MM.1S (cell line): ENCODE data around the gene PPP1R15B.

Experiments
- DNase-seq: peaks from one replicate; pipeline ENCODE4 v3.0.0-alpha.2; 2015
- H2AFZ ChIP-seq: fragments of 300-600 bp; sonication (generic); 2 replicates; pipeline ENCODE4 v1.6.0; 2016; ENCODE audit warnings: antibody characterized with exemption, low read length
- H3F3A ChIP-seq: fragments of 300-600 bp; sonication (generic); 2 replicates; pipeline ENCODE4 v1.6.1; 2016; ENCODE audit warnings: mild to moderate bottlenecking, antibody characterized with exemption, low read length, moderate library complexity, mixed read lengths; ENCODE audit not compliant: insufficient read depth
- H3K27ac ChIP-seq: fragments of 300-600 bp; sonication (generic); 2 replicates; pipeline ENCODE4 v1.5.1; 2016; ENCODE audit warnings: mild to moderate bottlenecking, low read length
- H3K27me3 ChIP-seq: fragments of 300-600 bp; sonication (generic); replicated peaks from 2 replicates; pipeline ENCODE4 v1.6.0; 2016; ENCODE audit warnings: low read length; ENCODE audit not compliant: insufficient read depth
- H3K36me3 ChIP-seq: fragments of 300-600 bp; sonication (generic); replicated peaks from 2 replicates; pipeline ENCODE4 v1.6.1; 2016; ENCODE audit warnings: mild to moderate bottlenecking, low read length, mixed read lengths; ENCODE audit not compliant: insufficient read depth
- H3K4me1 ChIP-seq: fragments of 300-600 bp; sonication (generic); 2 replicates; pipeline ENCODE4 v1.6.1; 2016; ENCODE audit warnings: low read length, mixed read lengths
- H3K4me2 ChIP-seq: fragments of 300-600 bp; sonication (generic); 2 replicates; pipeline ENCODE4 v1.6.0; 2016; ENCODE audit warnings: low read depth, low read length
- H3K4me3 ChIP-seq: fragments of 300-600 bp; sonication (generic); 2 replicates; pipeline ENCODE4 v1.5.1; 2016; ENCODE audit warnings: low read length, mixed read lengths
- H3K79me2 ChIP-seq: fragments of 300-600 bp; sonication (generic); 2 replicates; pipeline ENCODE4 v1.6.1; 2016; ENCODE audit warnings: mixed run types, low read length, mixed read lengths
- H3K9ac ChIP-seq: fragments of 300-600 bp; sonication (generic); 2 replicates; pipeline ENCODE4 v1.6.1; 2016; ENCODE audit warnings: low read length, mixed read lengths
- H3K9me2 ChIP-seq: fragments of 300-600 bp; sonication (generic); replicated peaks from 2 replicates; pipeline ENCODE4 v1.6.1; 2016; ENCODE audit warnings: mild to moderate bottlenecking, low read length, mixed read lengths; ENCODE audit not compliant: insufficient read depth
- H3K9me3 ChIP-seq: fragments of 300-600 bp; sonication (generic); replicated peaks from 2 replicates; pipeline ENCODE4 v1.6.1; 2016; ENCODE audit warnings: mild to moderate bottlenecking, low read length, mixed read lengths; ENCODE audit not compliant: insufficient read depth
- H4K20me1 ChIP-seq: fragments of 300-600 bp; sonication (generic); 2 replicates; pipeline ENCODE4 v1.6.1; 2016; ENCODE audit warnings: mild to moderate bottlenecking, low read length, moderate library complexity, mixed read lengths; ENCODE audit not compliant: insufficient read depth
- EZH2 ChIP-seq: fragments of 300-600 bp; sonication (generic); optimal IDR thresholded peaks from 2 replicates; pipeline ENCODE3; 2017; ENCODE audit warnings: low read depth, mild to moderate bottlenecking, antibody characterized with exemption, low read length, mixed read lengths
- EZH2phosphoT487 ChIP-seq: fragments of 300-600 bp; sonication (generic); IDR thresholded peaks from 2 replicates; pipeline ENCODE4 v1.6.1; 2018; ENCODE audit warnings: antibody characterized with exemption, low read length
- TF ChIP-seq, protein P1 (sequence below): fragments of 300-600 bp; sonication (generic); IDR thresholded peaks from 2 replicates; pipeline ENCODE4 v1.5.1; 2016; ENCODE audit warnings: antibody characterized with exemption, low read length, mixed read lengths

Gene PPP1R15B

DNA sequence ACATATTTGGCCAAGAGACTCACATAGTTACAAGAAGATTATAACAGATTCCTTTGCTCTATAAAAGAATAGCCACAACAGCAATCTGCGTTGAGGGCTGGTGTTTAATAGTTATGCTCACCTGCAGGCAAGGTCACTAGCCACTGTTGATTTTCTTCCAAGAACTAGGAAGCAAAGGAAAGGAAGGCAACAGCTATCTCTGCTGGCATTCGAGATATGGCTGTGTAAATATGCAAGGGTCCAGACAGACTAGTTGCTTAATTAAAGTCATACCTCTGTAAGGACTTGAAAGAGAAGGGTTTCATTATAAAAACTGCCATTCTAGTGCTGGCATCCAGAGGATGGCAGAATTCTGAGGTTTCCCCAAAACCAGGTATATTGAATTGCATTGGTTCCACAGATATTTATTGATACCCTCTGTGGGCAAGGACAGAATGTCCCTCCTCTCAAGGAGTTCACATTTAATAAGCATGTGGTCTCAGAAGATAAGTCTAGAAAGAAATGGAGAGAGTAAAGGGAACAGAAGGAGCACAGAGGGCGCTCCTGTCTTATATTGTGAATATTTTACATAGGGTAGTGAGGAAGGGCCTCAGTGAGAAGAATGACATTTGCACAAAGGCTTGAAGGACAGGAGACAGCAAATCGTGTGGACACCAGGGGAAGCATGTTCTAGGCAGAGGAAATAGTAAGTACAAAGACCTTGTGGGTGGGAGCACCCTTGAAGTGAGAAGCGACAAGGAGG, 28.3 kb downstream of the PPP1R15B start:
- H4K20me1 ChIP-seq: no peaks in the 10 kb centered on the region
- no peak overlapping the region for H3K9ac ChIP-seq
- TF ChIP-seq, protein P1, sequence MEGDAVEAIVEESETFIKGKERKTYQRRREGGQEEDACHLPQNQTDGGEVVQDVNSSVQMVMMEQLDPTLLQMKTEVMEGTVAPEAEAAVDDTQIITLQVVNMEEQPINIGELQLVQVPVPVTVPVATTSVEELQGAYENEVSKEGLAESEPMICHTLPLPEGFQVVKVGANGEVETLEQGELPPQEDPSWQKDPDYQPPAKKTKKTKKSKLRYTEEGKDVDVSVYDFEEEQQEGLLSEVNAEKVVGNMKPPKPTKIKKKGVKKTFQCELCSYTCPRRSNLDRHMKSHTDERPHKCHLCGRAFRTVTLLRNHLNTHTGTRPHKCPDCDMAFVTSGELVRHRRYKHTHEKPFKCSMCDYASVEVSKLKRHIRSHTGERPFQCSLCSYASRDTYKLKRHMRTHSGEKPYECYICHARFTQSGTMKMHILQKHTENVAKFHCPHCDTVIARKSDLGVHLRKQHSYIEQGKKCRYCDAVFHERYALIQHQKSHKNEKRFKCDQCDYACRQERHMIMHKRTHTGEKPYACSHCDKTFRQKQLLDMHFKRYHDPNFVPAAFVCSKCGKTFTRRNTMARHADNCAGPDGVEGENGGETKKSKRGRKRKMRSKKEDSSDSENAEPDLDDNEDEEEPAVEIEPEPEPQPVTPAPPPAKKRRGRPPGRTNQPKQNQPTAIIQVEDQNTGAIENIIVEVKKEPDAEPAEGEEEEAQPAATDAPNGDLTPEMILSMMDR: no peak
- TF ChIP-seq EZH2phosphoT487: no peak
- TF ChIP-seq EZH2: no peak
- no peaks in the 10 kb centered on the region for H3K9me3 ChIP-seq
- no peak overlapping the region for H3K27ac ChIP-seq
- H3F3A ChIP-seq: no peaks in the 10 kb centered on the region
- peaks cover 9% of the 10 kb centered on the region for H3K27me3 ChIP-seq
- H3K4me2 ChIP-seq: no peak overlapping the region
- no peaks in the 10 kb centered on the region for H3K79me2 ChIP-seq
- no peak overlapping the region for H2AFZ ChIP-seq
- no peaks in the 10 kb centered on the region for H3K4me1 ChIP-seq
- H3K4me3 ChIP-seq: no peak overlapping the region
- no peak for DNase-seq
- H3K9me2 ChIP-seq: no peaks in the 10 kb centered on the region
- no peaks in the 10 kb centered on the region for H3K36me3 ChIP-seq

DNA sequence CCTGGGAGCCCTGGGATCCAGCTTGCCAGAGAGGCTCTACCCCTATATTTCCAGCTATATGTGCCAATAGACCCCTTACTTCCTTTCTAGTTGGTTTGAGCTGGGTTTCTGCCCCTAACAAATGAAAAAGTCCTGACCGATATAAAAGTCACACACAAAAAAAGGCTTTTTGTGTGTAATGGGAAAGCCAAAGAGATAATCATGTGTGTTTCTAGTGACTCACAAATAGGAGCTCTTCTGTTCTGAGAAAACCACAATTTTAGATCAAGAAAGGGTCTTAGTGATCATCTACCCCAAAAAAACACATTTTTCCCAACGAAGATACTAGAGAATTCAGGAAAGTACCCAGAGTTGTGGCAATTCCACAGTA, 28.9 kb downstream of the PPP1R15B start:
- Histone ChIP-seq H3K79me2 (no peaks in the 10 kb centered on the region), H3K4me2 (no peak overlapping the region), H2AFZ (no peak overlapping the region), H3K27ac (no peak overlapping the region), H3K4me1 (no peaks in the 10 kb centered on the region), H3K36me3 (no peaks in the 10 kb centered on the region), H3K9me2 (no peaks in the 10 kb centered on the region), H3K9ac (no peak overlapping the region), H3K27me3 (peaks cover 16% of the 10 kb centered on the region), H3K4me3 (no peak overlapping the region), H3K9me3 (no peaks in the 10 kb centered on the region), H4K20me1 (no peaks in the 10 kb centered on the region), H3F3A (no peaks in the 10 kb centered on the region)
- DNase-seq: no peak
- no peak for TF ChIP-seq EZH2
- TF ChIP-seq, protein P1: no peak
- no peak for TF ChIP-seq EZH2phosphoT487

DNA sequence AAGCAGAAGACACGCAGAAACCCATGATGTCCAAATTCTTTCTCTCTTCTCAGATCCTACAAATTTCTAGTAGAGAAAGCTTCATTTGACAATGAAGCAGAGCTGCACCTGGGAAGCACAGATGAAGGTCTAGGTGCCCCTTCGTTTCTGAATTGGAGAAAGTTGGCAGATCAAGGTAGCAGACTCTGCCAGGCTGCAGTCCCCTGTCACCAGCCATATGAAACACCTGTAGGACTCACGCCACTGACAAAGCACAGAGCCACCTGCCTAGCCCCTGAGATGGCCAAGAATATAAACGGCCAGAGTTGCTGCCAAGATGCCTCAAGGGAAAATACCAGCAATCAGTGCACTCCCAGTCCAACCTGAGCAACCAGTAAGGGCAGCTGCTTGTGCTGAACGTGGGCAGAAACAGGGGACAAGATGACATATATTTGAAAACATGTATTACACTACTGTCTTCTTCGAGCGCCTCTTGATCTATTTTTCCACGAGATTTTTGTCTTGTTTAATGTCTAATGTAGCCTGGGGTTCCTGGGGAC, 31.3 kb downstream of the PPP1R15B start:
- H3K9me2 ChIP-seq: no peaks in the 10 kb centered on the region
- no peaks in the 10 kb centered on the region for H3K9me3 ChIP-seq
- no peak for DNase-seq
- no peak overlapping the region for H3K4me3 ChIP-seq
- no peaks in the 10 kb centered on the region for H3K36me3 ChIP-seq
- H3K27ac ChIP-seq: no peak overlapping the region
- no peaks in the 10 kb centered on the region for H3K79me2 ChIP-seq
- TF ChIP-seq EZH2phosphoT487: no peak
- TF ChIP-seq, protein P1: no peak
- TF ChIP-seq EZH2: no peak
- no peaks in the 10 kb centered on the region for H3K4me1 ChIP-seq
- peaks cover 36% of the 10 kb centered on the region for H3K27me3 ChIP-seq
- no peak overlapping the region for H2AFZ ChIP-seq
- no peaks in the 10 kb centered on the region for H4K20me1 ChIP-seq
- H3K4me2 ChIP-seq: no peak overlapping the region
- no peak overlapping the region for H3K9ac ChIP-seq
- H3F3A ChIP-seq: no peaks in the 10 kb centered on the region
